Esophagus squamous epithelium (tissue), 5 donors: ENCODE measurements around the gene LOXHD1. TPM values are rescaled to one million over a fixed set of nuclear protein-coding genes. Genes with fewer than 3 reads are reported as not detected.

Source experiments
- DNase-seq: peaks from one replicate; lab custom pipeline; 2025; lab: John Stamatoyannopoulos, UW
- H3K27ac ChIP-seq, 4 donors: fragments of 200-600 bp; sonication (generic); one replicate each; pipeline ENCODE4 v1.5.1; 2016 to 2019; ENCODE audit warnings: mild to moderate bottlenecking in 1 of 4
- H3K27me3 ChIP-seq, 4 donors: fragments of 200-600 bp; sonication (generic); 1 replicate in 3 of 4; 2 replicates in 1 of 4; pipeline versions ENCODE4 v1.5.1 to v1.6.0; 2017 to 2021; ENCODE audit warnings: antibody characterized with exemption in 1 of 4
- H3K36me3 ChIP-seq, 3 donors: fragments of 200-600 bp; sonication (generic); one replicate each; pipeline ENCODE4 v1.5.1; 2016 to 2019
- H3K4me1 ChIP-seq, 3 donors: fragments of 200-600 bp; sonication (generic); one replicate each; pipeline ENCODE4 v1.5.1; 2017 to 2019
- H3K4me3 ChIP-seq, 4 donors: fragments of 200-600 bp; sonication (generic); 1 replicate in 3 of 4; 2 replicates in 1 of 4; pipeline ENCODE4 v1.5.1; 2016 to 2019; ENCODE audit warnings: mild to moderate bottlenecking in 2 of 4, moderate library complexity in 1 of 4
- H3K9me3 ChIP-seq, 3 donors: fragments of 200-600 bp; sonication (generic); one replicate each; pipeline ENCODE4 v1.5.1; 2016 to 2019
- POLR2A ChIP-seq, 4 donors: fragments of 450-650 bp; IDR thresholded peaks; one replicate each; pipeline ENCODE4 v1.6.1; 2017; ENCODE audit warnings: antibody characterized with exemption in 4 of 4, mild to moderate bottlenecking in 4 of 4, moderate library complexity in 3 of 4
- WGBS, 2 donors: methylation state at CpG; one replicate each; pipeline ENCODE4 v1.1.5; 2018; 5-methylcytosine and 5-hydroxymethylcytosine counted together
- intact Hi-C: fragments of 100-400 bp; cut with DNase I; formaldehyde crosslinking; loops from one replicate; pipeline ENCODE4 v1.15.0; 2022
- total RNA-seq, 4 donors: library from RNA; depleted of rRNA; stranded (reverse); fragments of >200 nt; gene quantifications; one replicate each; pipeline ENCODE4 v1.1.0, GENCODE V29; 2016
- TF ChIP-seq, protein P1 (sequence below), 6 experiments: fragments of 450-650 bp in 4 of 6; fragments of 200-600 bp in 2 of 6; sonication (generic) in 2 of 6; IDR thresholded peaks; one replicate each; pipeline ENCODE4 v1.5.1; 2016 to 2019; ENCODE audit warnings: antibody characterized with exemption in 6 of 6, mild to moderate bottlenecking in 4 of 6, moderate library complexity in 4 of 6
- donor health status: DM: yes; HTN: yes; CAD: no.

LOXHD1 gene
- total RNA-seq, 4 donors from 2014 or later: 0.19 TPM; not detected in 3

DNA sequence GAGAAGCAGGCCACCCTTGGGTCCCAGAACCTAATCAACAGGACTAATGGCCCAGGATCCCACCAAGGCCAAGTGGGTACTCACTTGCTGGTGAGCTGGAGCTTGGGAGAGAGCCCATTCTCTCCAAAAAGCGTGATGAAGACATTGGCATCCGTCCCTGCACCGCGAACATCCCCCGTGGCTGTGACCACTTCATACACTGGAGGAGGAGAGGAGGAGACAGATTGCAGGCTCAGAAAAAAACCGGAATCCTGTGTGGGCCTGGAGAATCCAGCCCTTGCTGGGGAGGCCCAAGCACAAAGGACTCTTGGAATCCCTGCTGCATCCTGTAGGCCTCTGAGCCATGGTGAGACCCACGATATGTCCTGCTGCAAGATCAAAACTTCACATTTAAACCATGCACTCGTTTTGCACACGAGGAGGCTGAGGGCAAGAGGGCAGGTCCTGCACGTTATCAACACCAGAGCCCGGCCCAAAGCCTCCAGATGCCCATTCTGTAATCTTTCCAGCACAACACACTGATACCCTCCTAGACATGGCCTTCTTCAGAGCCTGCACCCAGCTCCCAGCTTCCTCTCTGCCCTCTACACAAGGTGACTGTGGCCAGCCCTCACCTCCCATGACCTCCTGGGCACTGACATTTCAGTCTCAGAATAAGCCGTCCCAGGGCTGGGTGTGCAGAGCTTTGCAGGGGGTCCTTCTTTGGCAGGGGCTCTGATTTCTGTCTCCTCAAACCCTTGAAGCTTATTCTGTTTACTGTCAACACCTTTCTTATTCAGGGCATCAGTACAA is 7.8 kb downstream of the LOXHD1 start:
- Histone ChIP-seq H3K4me1 (no peaks in the 10 kb centered on the region), H3K27me3 (peaks cover 0 to 7% (median 0%) of the 10 kb centered on the region in 4 donors), H3K36me3 (no peaks in the 10 kb centered on the region), H3K9me3 (no peaks in the 10 kb centered on the region), H3K27ac (no peak overlapping the region), H3K4me3 (no peak overlapping the region)
- 77 to 79% methylated on average over 7 to 11 of the region's 12 CpGs for WGBS, 2 donors
- no peak for DNase-seq
- intact Hi-C loops: no loop called here
- TF ChIP-seq, protein P1, sequence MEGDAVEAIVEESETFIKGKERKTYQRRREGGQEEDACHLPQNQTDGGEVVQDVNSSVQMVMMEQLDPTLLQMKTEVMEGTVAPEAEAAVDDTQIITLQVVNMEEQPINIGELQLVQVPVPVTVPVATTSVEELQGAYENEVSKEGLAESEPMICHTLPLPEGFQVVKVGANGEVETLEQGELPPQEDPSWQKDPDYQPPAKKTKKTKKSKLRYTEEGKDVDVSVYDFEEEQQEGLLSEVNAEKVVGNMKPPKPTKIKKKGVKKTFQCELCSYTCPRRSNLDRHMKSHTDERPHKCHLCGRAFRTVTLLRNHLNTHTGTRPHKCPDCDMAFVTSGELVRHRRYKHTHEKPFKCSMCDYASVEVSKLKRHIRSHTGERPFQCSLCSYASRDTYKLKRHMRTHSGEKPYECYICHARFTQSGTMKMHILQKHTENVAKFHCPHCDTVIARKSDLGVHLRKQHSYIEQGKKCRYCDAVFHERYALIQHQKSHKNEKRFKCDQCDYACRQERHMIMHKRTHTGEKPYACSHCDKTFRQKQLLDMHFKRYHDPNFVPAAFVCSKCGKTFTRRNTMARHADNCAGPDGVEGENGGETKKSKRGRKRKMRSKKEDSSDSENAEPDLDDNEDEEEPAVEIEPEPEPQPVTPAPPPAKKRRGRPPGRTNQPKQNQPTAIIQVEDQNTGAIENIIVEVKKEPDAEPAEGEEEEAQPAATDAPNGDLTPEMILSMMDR (IDR thresholded peaks at IDR 0.05): no peak
- no peak for TF ChIP-seq POLR2A (IDR thresholded peaks at IDR 0.05)

DNA sequence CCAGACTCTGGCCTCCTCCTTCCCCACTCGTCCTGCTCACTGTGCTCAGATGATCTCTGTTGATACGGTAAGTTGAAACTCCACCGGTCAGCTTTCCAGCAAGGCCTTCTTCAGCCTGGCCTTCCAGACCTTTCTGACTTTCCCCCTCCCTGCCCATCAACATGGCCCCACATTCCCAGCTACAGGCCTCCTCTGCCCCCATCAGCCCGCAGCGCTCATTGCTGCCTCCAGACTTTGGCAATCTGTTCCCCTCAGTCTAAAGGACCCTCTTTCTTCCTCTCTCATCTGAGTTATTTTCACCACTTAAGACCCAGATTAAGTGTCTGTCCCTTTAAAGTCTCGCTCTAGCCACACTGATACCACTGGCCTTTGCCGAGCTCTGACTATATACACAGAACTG is 10.6 kb downstream of the LOXHD1 start:
- Histone ChIP-seq H3K27me3 (peaks cover 0 to 6% (median 0%) of the 10 kb centered on the region in 4 donors), H3K9me3 (no peaks in the 10 kb centered on the region), H3K27ac (no peak overlapping the region), H3K4me1 (no peaks in the 10 kb centered on the region), H3K4me3 (no peak overlapping the region), H3K36me3 (no peaks in the 10 kb centered on the region)
- DNase-seq: no peak
- TF ChIP-seq POLR2A (IDR thresholded peaks at IDR 0.05): no peak
- TF ChIP-seq, protein P1 (IDR thresholded peaks at IDR 0.05): no peak
- intact Hi-C loops: no loop called here
- 75 to 82% methylated on average over 7 of the region's 7 CpGs for WGBS, 2 donors

DNA sequence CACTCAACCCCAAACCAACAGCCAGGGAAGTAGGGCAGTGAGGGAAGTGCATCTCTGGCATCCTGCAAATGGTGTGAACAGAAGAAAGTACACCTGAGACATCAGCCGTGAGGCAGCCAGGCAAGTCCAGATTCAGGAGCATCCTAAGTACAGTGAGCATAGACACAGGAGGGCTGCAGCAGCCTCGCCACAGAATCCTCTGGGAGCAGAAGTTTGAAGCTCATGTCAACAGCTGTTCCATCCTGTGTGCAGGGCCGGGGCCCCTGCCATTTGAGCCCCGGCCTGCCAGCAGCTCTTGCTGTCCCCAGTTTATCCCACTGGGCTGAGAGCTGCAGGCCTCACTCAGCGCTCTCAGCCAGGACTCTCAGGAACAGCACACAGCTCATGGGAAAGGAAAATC is 14.5 kb downstream of the LOXHD1 start:
- H3K27me3 ChIP-seq: no peaks in the 10 kb centered on the region
- DNase-seq: no peak
- TF ChIP-seq, protein P1 (IDR thresholded peaks at IDR 0.05): no peak
- TF ChIP-seq POLR2A (IDR thresholded peaks at IDR 0.05): no peak
- no peaks in the 10 kb centered on the region for H3K36me3 ChIP-seq
- 69 to 83% methylated on average over 1 to 4 of the region's 5 CpGs for WGBS, 2 donors
- no peak overlapping the region for H3K4me3 ChIP-seq
- H3K27ac ChIP-seq: no peak overlapping the region
- intact Hi-C loops: no loop called here
- H3K9me3 ChIP-seq: no peaks in the 10 kb centered on the region
- H3K4me1 ChIP-seq: no peaks in the 10 kb centered on the region

DNA sequence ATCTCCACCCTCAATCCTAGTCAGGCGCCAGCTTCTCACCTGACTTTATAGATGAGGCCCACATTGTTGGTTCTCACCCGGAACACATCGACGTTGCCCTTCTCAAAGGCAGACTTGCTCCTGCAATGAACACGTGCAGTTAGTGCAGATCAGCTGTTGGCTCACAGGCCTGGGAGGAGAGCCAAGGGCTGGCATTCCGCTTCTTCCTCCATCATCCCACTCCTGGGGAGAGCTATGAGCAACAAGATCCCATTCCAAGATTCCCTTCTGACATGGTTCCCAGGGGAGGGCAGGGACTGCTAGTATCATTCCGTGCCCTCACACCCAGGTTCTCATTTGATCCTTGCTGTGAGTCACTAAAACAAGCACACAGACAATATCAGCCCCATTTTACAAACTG is 15.1 kb downstream of the LOXHD1 start:
- H3K36me3 ChIP-seq: no peaks in the 10 kb centered on the region
- intact Hi-C loops: no loop called here
- no peaks in the 10 kb centered on the region for H3K9me3 ChIP-seq
- no peaks in the 10 kb centered on the region for H3K4me1 ChIP-seq
- no peak overlapping the region for H3K4me3 ChIP-seq
- DNase-seq: no peak
- H3K27me3 ChIP-seq: no peaks in the 10 kb centered on the region
- WGBS, 2 donors: 77 to 81% methylated on average over 6 to 7 of the region's 7 CpGs
- no peak for TF ChIP-seq POLR2A (IDR thresholded peaks at IDR 0.05)
- no peak overlapping the region for H3K27ac ChIP-seq

GRCh38 chr18:46639386-46639785 is 17.6 kb downstream of the LOXHD1 start:
- intact Hi-C loops: no loop called here
- Histone ChIP-seq H3K4me3 (no peak overlapping the region), H3K9me3 (no peaks in the 10 kb centered on the region), H3K4me1 (no peaks in the 10 kb centered on the region), H3K27me3 (no peaks in the 10 kb centered on the region), H3K27ac (no peak overlapping the region), H3K36me3 (no peaks in the 10 kb centered on the region)
- no peak for DNase-seq
- TF ChIP-seq, protein P1 (IDR thresholded peaks at IDR 0.05): no peak
- no peak for TF ChIP-seq POLR2A (IDR thresholded peaks at IDR 0.05)
- 33 to 89% methylated on average over 1 to 5 of the region's 6 CpGs for WGBS, 2 donors
